ENCODE measurements around the gene CHMP1A. TPM values are rescaled to one million over a fixed set of nuclear protein-coding genes. Genes with fewer than 3 reads are reported as not detected.

The CHMP1A gene
- total RNA-seq, 1 experiment from 2014 or later: 108 TPM

- Histone ChIP-seq H3K9ac (ENCODE audit: low read length) (no peak overlapping the region), H3K4me2 (ENCODE audit: low read length) (no peak overlapping the region), H2AFZ (ENCODE audit: low read length) (no peak overlapping the region), H3K79me2 (ENCODE audit: low read length) (peaks cover 6% of the 10 kb centered on the region; the same call in 1 of the 2 replicates), H3K27me3 (ENCODE audit: low read length) (no peaks in the 10 kb centered on the region), H3K4me1 (ENCODE audit: insufficient read depth, low read length) (no peaks in the 10 kb centered on the region), H3F3A (ENCODE audit: low read length, unreplicated experiment) (no peaks in the 10 kb centered on the region), H4K20me1 (ENCODE audit: low read length) (no peaks in the 10 kb centered on the region), H3K9me3 (ENCODE audit: low read length) (no peaks in the 10 kb centered on the region), H3K9me2 (replicated peaks; ENCODE audit: low read length) (no peaks in the 10 kb centered on the region), H3K36me3 (ENCODE audit: low read depth, low read length) (no peaks in the 10 kb centered on the region; the same call in 1 of the 2 replicates), H3K4me3 (ENCODE audit: low read length) (no peak overlapping the region), H3K27ac (ENCODE audit: low read length) (no peak overlapping the region)
- ATAC-seq (no peak), DNase-seq (no peak)
- TF ChIP-seq EZH2phosphoT487 (IDR thresholded peaks at IDR 0.05; ENCODE audit: borderline replicate concordance, low read length) (no peak), CTCF (conservative IDR thresholded peaks at IDR 0.05; ENCODE audit: low read depth, low read length) (no peak), EZH2 (IDR thresholded peaks at IDR 0.05; ENCODE audit: low read length, unreplicated experiment) (no peak)
- no TSS peak for BruUV-seq (replicated peaks)
- intact Hi-C loops (cut with micrococcal nuclease): no loop called here
- ChIA-PET CTCF (no interaction called here), POLR2A (ENCODE audit: unreplicated experiment) (no interaction called here)
Measured at GRCh38 chr16:89693931-89694783, 36.6 kb upstream of the CHMP1A start.

GRCh38 chr16:89693289-89693731, 35.8 kb upstream of the CHMP1A start:
- DNase-seq (no peak), ATAC-seq (no peak)
- TF ChIP-seq CTCF (conservative IDR thresholded peaks at IDR 0.05; ENCODE audit: low read depth, low read length) (no peak), EZH2phosphoT487 (IDR thresholded peaks at IDR 0.05; ENCODE audit: borderline replicate concordance, low read length) (no peak), EZH2 (IDR thresholded peaks at IDR 0.05; ENCODE audit: low read length, unreplicated experiment) (no peak)
- Histone ChIP-seq H3K4me3 (ENCODE audit: low read length) (no peak overlapping the region), H3K27ac (ENCODE audit: low read length) (no peak overlapping the region), H2AFZ (ENCODE audit: low read length) (no peak overlapping the region), H3K9ac (ENCODE audit: low read length) (no peak overlapping the region), H3K4me2 (ENCODE audit: low read length) (no peak overlapping the region), H4K20me1 (ENCODE audit: low read length) (no peaks in the 10 kb centered on the region), H3K79me2 (ENCODE audit: low read length) (peaks cover 13% of the 10 kb centered on the region), H3K9me2 (replicated peaks; ENCODE audit: low read length) (no peaks in the 10 kb centered on the region), H3F3A (ENCODE audit: low read length, unreplicated experiment) (no peaks in the 10 kb centered on the region), H3K36me3 (ENCODE audit: low read depth, low read length) (peaks cover 2% of the 10 kb centered on the region; the same call in 1 of the 2 replicates), H3K27me3 (ENCODE audit: low read length) (no peaks in the 10 kb centered on the region), H3K9me3 (ENCODE audit: low read length) (no peaks in the 10 kb centered on the region), H3K4me1 (ENCODE audit: insufficient read depth, low read length) (no peaks in the 10 kb centered on the region)
- intact Hi-C loops (cut with micrococcal nuclease): no loop called here
- ChIA-PET POLR2A (ENCODE audit: unreplicated experiment) (no interaction called here), CTCF (no interaction called here)
- BruUV-seq (replicated peaks): no TSS peak

- no peaks in the 10 kb centered on the region for H3K9me3 ChIP-seq (ENCODE audit: low read length)
- no peak overlapping the region for H2AFZ ChIP-seq (ENCODE audit: low read length)
- no peak for TF ChIP-seq CTCF (conservative IDR thresholded peaks at IDR 0.05; ENCODE audit: low read depth, low read length)
- no peak for TF ChIP-seq EZH2phosphoT487 (IDR thresholded peaks at IDR 0.05; ENCODE audit: borderline replicate concordance, low read length)
- no peak for TF ChIP-seq EZH2 (IDR thresholded peaks at IDR 0.05; ENCODE audit: low read length, unreplicated experiment)
- H4K20me1 ChIP-seq (ENCODE audit: low read length): no peaks in the 10 kb centered on the region
- peaks cover 6% of the 10 kb centered on the region; the same call in 1 of the 2 replicates for H3K4me1 ChIP-seq (ENCODE audit: insufficient read depth, low read length)
- DNase-seq (no peak), ATAC-seq (no peak)
- H3K9ac ChIP-seq (ENCODE audit: low read length): no peak overlapping the region
- H3K9me2 ChIP-seq (replicated peaks; ENCODE audit: low read length): no peaks in the 10 kb centered on the region
- no TSS peak for BruUV-seq (replicated peaks)
- peaks cover 25% of the 10 kb centered on the region for H3K79me2 ChIP-seq (ENCODE audit: low read length)
- ChIA-PET CTCF (no interaction called here), POLR2A (ENCODE audit: unreplicated experiment) (no interaction called here)
- peaks cover 4% of the 10 kb centered on the region; the same call in 1 of the 2 replicates for H3K36me3 ChIP-seq (ENCODE audit: low read depth, low read length)
- no peaks in the 10 kb centered on the region for H3K27me3 ChIP-seq (ENCODE audit: low read length)
- no peak overlapping the region for H3K4me3 ChIP-seq (ENCODE audit: low read length)
- intact Hi-C loops (cut with micrococcal nuclease): no loop called here
- H3K27ac ChIP-seq (ENCODE audit: low read length): no peak overlapping the region
- no peak overlapping the region for H3K4me2 ChIP-seq (ENCODE audit: low read length)
- H3F3A ChIP-seq (ENCODE audit: low read length, unreplicated experiment): no peaks in the 10 kb centered on the region
Measured at GRCh38 chr16:89691986-89692569, 34.6 kb upstream of the CHMP1A start.

All from PC-3 (cell line).